Muscle layer of duodenum (tissue), 2 donors: ENCODE results near the gene PTCH2.
"Not testable (repeated sequence)": the region's sequence is repeated elsewhere in the genome, so short reads cannot be mapped to it uniquely, and the experiment has no call there.

Experiments
- H3K27ac ChIP-seq: one replicate; pipeline ENCODE4 v1.7.0; 2013; ENCODE audit warnings: mild to moderate bottlenecking, low read length
- H3K27me3 ChIP-seq: one replicate; pipeline ENCODE4 v1.7.0; 2013; ENCODE audit warnings: low read depth, mild to moderate bottlenecking, control low read depth, low read length
- H3K36me3 ChIP-seq, 2 donors: one replicate each; pipeline ENCODE4 v1.7.0; 2013; ENCODE audit warnings: low read length in 2 of 2, control low read depth in 1 of 2, mild to moderate bottlenecking in 1 of 2; ENCODE audit not compliant: insufficient read depth in 2 of 2, control insufficient read depth in 1 of 2
- H3K4me1 ChIP-seq, 2 donors: one replicate each; pipeline ENCODE4 v1.7.0; 2013; ENCODE audit warnings: low read length in 2 of 2, mild to moderate bottlenecking in 2 of 2, control low read depth in 1 of 2, moderate library complexity in 1 of 2; ENCODE audit not compliant: insufficient read depth in 2 of 2, control insufficient read depth in 1 of 2
- H3K4me3 ChIP-seq, 2 donors: one replicate each; pipeline ENCODE4 v1.7.0; 2013; ENCODE audit warnings: low read length in 2 of 2, low read depth in 1 of 2, mild to moderate bottlenecking in 1 of 2
- H3K9me3 ChIP-seq, 2 donors: one replicate each; pipeline ENCODE4 v1.7.0; 2013; ENCODE audit warnings: low read length in 2 of 2, control low read depth in 1 of 2, mild to moderate bottlenecking in 1 of 2; ENCODE audit not compliant: control insufficient read depth in 1 of 2
- donor health status: healthy.

PTCH2 gene

GRCh38 chr1:44815926-44816325 is 27.1 kb downstream of the PTCH2 start:
- H3K27me3 ChIP-seq, H3K4me3 ChIP-seq, H3K36me3 ChIP-seq, H3K9me3 ChIP-seq, H3K27ac ChIP-seq: not testable (repeated sequence)
- H3K4me1 ChIP-seq, result peaks cover 3 to 35% of the 10 kb centered on the region in 2 donors

GRCh38 chr1:44812822-44813543 is 30.1 kb downstream of the PTCH2 start:
- peak overlapping the region; percentile 50 to 73 for H3K4me3 ChIP-seq
- no peaks in the 10 kb centered on the region for H3K9me3 ChIP-seq
- H3K27me3 ChIP-seq, result no peaks in the 10 kb centered on the region
- peaks cover 4 to 9% of the 10 kb centered on the region in 2 donors for H3K36me3 ChIP-seq
- H3K27ac ChIP-seq, result no peak overlapping the region
- H3K4me1 ChIP-seq, result peaks cover 24 to 56% of the 10 kb centered on the region in 2 donors

GRCh38 chr1:44811234-44811633 is 31.8 kb downstream of the PTCH2 start:
- Histone ChIP-seq H3K4me1 (peaks cover 40 to 67% of the 10 kb centered on the region in 2 donors), H3K9me3 (no peaks in the 10 kb centered on the region), H3K4me3 (no peak overlapping the region), H3K36me3 (peaks cover 8 to 21% of the 10 kb centered on the region in 2 donors), H3K27me3 (no peaks in the 10 kb centered on the region), H3K27ac (peak overlapping the region; percentile 33)

- H3K9me3 ChIP-seq, H3K27me3 ChIP-seq, H3K4me3 ChIP-seq: not testable (repeated sequence)
- Histone ChIP-seq H3K27ac (peak overlapping the region; percentile 100), H3K4me1 (peaks cover 40 to 72% of the 10 kb centered on the region in 2 donors), H3K36me3 (peaks cover 9 to 26% of the 10 kb centered on the region in 2 donors)
These were observed 32.3 kb downstream of the PTCH2 start for GRCh38 chr1:44810762-44811105.

- H3K4me1 ChIP-seq, result peaks cover 40 to 77% of the 10 kb centered on the region in 2 donors
- H3K36me3 ChIP-seq, result peaks cover 12 to 31% of the 10 kb centered on the region in 2 donors
- peak overlapping the region in 1 of 2 donors; percentile 55 for H3K4me3 ChIP-seq
These were observed 32.8 kb downstream of the PTCH2 start for GRCh38 chr1:44810101-44810761.

GRCh38 chr1:44808938-44809917 is 33.8 kb downstream of the PTCH2 start:
- Histone ChIP-seq H3K36me3 (peaks cover 16 to 40% of the 10 kb centered on the region in 2 donors), H3K9me3 (no peaks in the 10 kb centered on the region), H3K4me1 (peaks cover 40 to 74% of the 10 kb centered on the region in 2 donors), H3K27me3 (no peaks in the 10 kb centered on the region), H3K4me3 (peak overlapping the region; percentile 37 to 55), H3K27ac (peak overlapping the region; percentile 100)

More at GRCh38 chr1:44810101-44810761, 32.8 kb downstream of the PTCH2 start:
- no peaks in the 10 kb centered on the region for H3K9me3 ChIP-seq
- H3K27ac ChIP-seq, result peak overlapping the region; percentile 100
- H3K27me3 ChIP-seq, result no peaks in the 10 kb centered on the region

GRCh38 chr1:44808063-44808937 is 34.8 kb downstream of the PTCH2 start, which contains the start of gene BTBD19:
BTBD19 (plus strand) TSS chr1:44808523; CDS start chr1:44808821, 298 bp downstream.
- Histone ChIP-seq H3K27ac (peak within 1 kb of the TSS; percentile 100), H3K9me3 (no peaks in the 10 kb centered on the region), H3K27me3 (no peaks in the 10 kb centered on the region), H3K4me1 (peaks cover 40 to 71% of the 10 kb centered on the region in 2 donors), H3K4me3 (peak within 1 kb of the TSS; percentile 37 to 55), H3K36me3 (peaks cover 21 to 49% of the 10 kb centered on the region in 2 donors)

GRCh38 chr1:44807364-44808062 is 35.5 kb downstream of the PTCH2 start:
- Histone ChIP-seq H3K36me3 (peaks cover 29 to 57% of the 10 kb centered on the region in 2 donors), H3K27me3 (no peaks in the 10 kb centered on the region), H3K9me3 (no peaks in the 10 kb centered on the region), H3K4me1 (peaks cover 40 to 70% of the 10 kb centered on the region in 2 donors), H3K4me3 (peak overlapping the region; percentile 33 to 55), H3K27ac (peak overlapping the region; percentile 100)

- Histone ChIP-seq H3K9me3 (no peaks in the 10 kb centered on the region), H3K27ac (peak within 1 kb of the TSS; percentile 100), H3K4me1 (peaks cover 40 to 71% of the 10 kb centered on the region in 2 donors), H3K4me3 (peak within 1 kb of the TSS; percentile 33 to 55), H3K36me3 (peaks cover 30 to 58% of the 10 kb centered on the region in 2 donors), H3K27me3 (no peaks in the 10 kb centered on the region)
These were observed 36.2 kb downstream of the PTCH2 start, which contains the start of gene DYNLT4 for GRCh38 chr1:44806704-44807363. DYNLT4 (minus strand) TSS chr1:44807351; CDS start chr1:44806668, 683 bp downstream.
